ENCODE measurements around the gene NAALADL2. TPM values are rescaled to one million over a fixed set of nuclear protein-coding genes. Genes with fewer than 3 reads are reported as not detected.

Gene NAALADL2
- total and polyA plus RNA-seq, 2 of the 13 experiments (the other 11 are each of a cell fraction or from before 2014, with no cell fraction given): 0.08 TPM; not detected in 1

DNA sequence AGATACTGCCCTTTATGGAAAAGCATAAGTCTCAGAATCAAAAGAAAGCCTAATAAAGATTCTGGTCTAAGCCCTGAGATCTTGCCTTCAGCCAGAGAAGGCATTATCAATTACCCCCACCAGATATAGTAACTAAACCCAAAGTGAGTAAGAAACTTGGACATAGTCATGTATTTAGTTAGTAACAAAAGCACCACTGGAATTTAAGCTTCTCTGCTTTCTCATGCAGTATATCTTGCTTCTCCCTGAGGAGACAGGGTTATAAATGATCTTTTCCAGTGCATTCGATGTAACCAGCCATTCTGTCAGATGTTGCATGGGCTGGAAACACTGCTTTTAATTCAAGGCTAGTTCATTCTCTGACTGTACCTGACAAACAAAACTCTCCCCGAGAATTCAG lies 946.7 kb downstream of the NAALADL2 start:
- intact Hi-C loops (cut with micrococcal nuclease; ENCODE audit: unreplicated experiment): no loop called here
- ATAC-seq (no peak), DNase-seq (ENCODE audit: low spot score) (no peak), FAIRE-seq (no peak)
- H3K9me3 ChIP-seq (ENCODE audit: low read length): peaks cover 16% of the 10 kb centered on the region
- ChIA-PET POLR2A (no interaction called here), CTCF (ENCODE audit: low intra/inter-chr PET ratio, low total read pairs) (no interaction called here)
- H3K36me3 ChIP-seq (replicated peaks in 1 of 2; ENCODE audit: control insufficient read depth in 1 of 2, insufficient read depth in 2 of 2, low read length in 2 of 2): no peaks in the 10 kb centered on the region
- no peak overlapping the region for H3K27ac ChIP-seq (ENCODE audit: extremely low read length, insufficient read depth, low read length)
- in situ Hi-C loops (cut with HindIII; ENCODE audit: extremely low pct_ligation_motif_present, low pct_unique_long_range_greater_than_20kb): no loop called here
- H3K4me2 ChIP-seq (ENCODE audit: low read depth, low read length): no peak overlapping the region
- no peak overlapping the region for H2AFZ ChIP-seq (ENCODE audit: low read length)
- BruUV-seq (replicated peaks): no TSS peak
- no peak overlapping the region for H3K4me3 ChIP-seq (replicated peaks in 1 of 3; ENCODE audit: insufficient read depth in 1 of 3, low read depth in 2 of 3, low read length in 3 of 3)
- no peak overlapping the region for H3K9ac ChIP-seq (ENCODE audit: insufficient read depth, low read depth, low read length)
- H3K27me3 ChIP-seq (ENCODE audit: control insufficient read depth in 1 of 2, insufficient read depth in 2 of 2, low read length in 2 of 2): no peaks in the 10 kb centered on the region
- no peaks in the 10 kb centered on the region for H4K20me1 ChIP-seq (ENCODE audit: insufficient read depth, low read length)
- H3K4me1 ChIP-seq (ENCODE audit: insufficient read depth, low read length): no peaks in the 10 kb centered on the region
- WGBS (ENCODE audit: low lambda C conversion rate): 8% methylated on average over 2 of the region's 2 CpGs
- TF ChIP-seq ZNF629 (CRISPR knock-in tag; conservative IDR thresholded peaks at IDR 0.05) (no peak), ARID4A (CRISPR knock-in tag; IDR thresholded peaks at IDR 0.05; ENCODE audit: borderline replicate concordance) (no peak), MED1 (CRISPR knock-in tag; IDR thresholded peaks at IDR 0.05) (no peak), SRSF4 (IDR thresholded peaks at IDR 0.05; ENCODE audit: low read depth, low read length, poor library complexity, severe bottlenecking) (no peak), POLR2AphosphoS5 (IDR thresholded peaks at IDR 0.05; ENCODE audit: low read depth, low read length) (no peak)
- H3K79me2 ChIP-seq (ENCODE audit: insufficient read depth, low read length): no peaks in the 10 kb centered on the region
